ES-I3 (cell line): ENCODE measurements around the gene SERINC3.

Source experiments
- H3K36me3 ChIP-seq: 2 replicates; pipeline ENCODE4 v1.6.1; 2013; ENCODE audit warnings: mild to moderate bottlenecking, low read length, control low read depth, moderate library complexity; ENCODE audit not compliant: insufficient read depth
- H3K4me1 ChIP-seq: 2 replicates; pipeline ENCODE4 v1.6.1; 2013; ENCODE audit warnings: mild to moderate bottlenecking, control low read depth, low read length; ENCODE audit not compliant: insufficient read depth
- H3K9ac ChIP-seq: 2 replicates; pipeline ENCODE4 v1.6.1; 2013; ENCODE audit warnings: low read depth, mild to moderate bottlenecking, low read length, moderate library complexity
- H3K9me3 ChIP-seq: 2 replicates; pipeline ENCODE4 v1.6.1; 2013; ENCODE audit warnings: mild to moderate bottlenecking, low read length, moderate library complexity; ENCODE audit not compliant: control insufficient read depth, insufficient read depth

Gene SERINC3

GRCh38 chr20:44520881-44521280 lies 989 bp downstream of the SERINC3 start:
- peak overlapping the region; percentile 96; the same call in 1 of the 2 replicates for H3K9ac ChIP-seq
- peaks cover 36% of the 10 kb centered on the region for H3K4me1 ChIP-seq
- H3K36me3 ChIP-seq: no peaks in the 10 kb centered on the region
- H3K9me3 ChIP-seq: no peaks in the 10 kb centered on the region

- Histone ChIP-seq H3K9ac (no peak overlapping the region), H3K9me3 (no peaks in the 10 kb centered on the region), H3K4me1 (peaks cover 17% of the 10 kb centered on the region), H3K36me3 (no peaks in the 10 kb centered on the region)
Observed at GRCh38 chr20:44518248-44518647, 3.6 kb downstream of the SERINC3 start.

- peaks cover 12% of the 10 kb centered on the region for H3K4me1 ChIP-seq
- H3K9me3 ChIP-seq: no peaks in the 10 kb centered on the region
- H3K9ac ChIP-seq: no peak overlapping the region
- no peaks in the 10 kb centered on the region for H3K36me3 ChIP-seq
Observed at GRCh38 chr20:44517454-44517853, 4.4 kb downstream of the SERINC3 start.

- Histone ChIP-seq H3K9me3 (no peaks in the 10 kb centered on the region), H3K9ac (no peak overlapping the region)
Observed at GRCh38 chr20:44516491-44516890, 5.4 kb downstream of the SERINC3 start.

GRCh38 chr20:44513871-44514270 lies 8.0 kb downstream of the SERINC3 start:
- no peaks in the 10 kb centered on the region for H3K9me3 ChIP-seq
- H3K9ac ChIP-seq: no peak overlapping the region
- H3K4me1 ChIP-seq: no peaks in the 10 kb centered on the region
- H3K36me3 ChIP-seq: peaks cover 9% of the 10 kb centered on the region; the same call in 1 of the 2 replicates

More at GRCh38 chr20:44516491-44516890, 5.4 kb downstream of the SERINC3 start:
- Histone ChIP-seq H3K4me1 (peaks cover 8% of the 10 kb centered on the region; the same call in 1 of the 2 replicates), H3K36me3 (no peaks in the 10 kb centered on the region)

GRCh38 chr20:44509762-44510161 lies 12.1 kb downstream of the SERINC3 start:
- Histone ChIP-seq H3K4me1 (no peaks in the 10 kb centered on the region), H3K36me3 (peaks cover 26% of the 10 kb centered on the region), H3K9me3 (no peaks in the 10 kb centered on the region), H3K9ac (no peak overlapping the region)

GRCh38 chr20:44504402-44505307 lies 17.2 kb downstream of the SERINC3 start:
- Histone ChIP-seq H3K36me3 (peaks cover 42% of the 10 kb centered on the region), H3K4me1 (no peaks in the 10 kb centered on the region), H3K9me3 (no peaks in the 10 kb centered on the region)

GRCh38 chr20:44502968-44503367 lies 18.9 kb downstream of the SERINC3 start:
- Histone ChIP-seq H3K9me3 (no peaks in the 10 kb centered on the region), H3K36me3 (peaks cover 35% of the 10 kb centered on the region), H3K9ac (no peak overlapping the region), H3K4me1 (no peaks in the 10 kb centered on the region)

More at GRCh38 chr20:44504402-44505307, 17.2 kb downstream of the SERINC3 start:
- H3K9ac ChIP-seq: no peak overlapping the region

- Histone ChIP-seq H3K4me1 (no peaks in the 10 kb centered on the region), H3K9ac (no peak overlapping the region), H3K9me3 (no peaks in the 10 kb centered on the region), H3K36me3 (peaks cover 25% of the 10 kb centered on the region)
Observed at GRCh38 chr20:44501448-44501847, 20.4 kb downstream of the SERINC3 start.

GRCh38 chr20:44500221-44500620 lies 21.6 kb downstream of the SERINC3 start:
- H3K9ac ChIP-seq: no peak overlapping the region
- H3K36me3 ChIP-seq: peaks cover 32% of the 10 kb centered on the region
- peaks cover 2% of the 10 kb centered on the region; the same call in 1 of the 2 replicates for H3K4me1 ChIP-seq

GRCh38 chr20:44497761-44498160 lies 24.1 kb downstream of the SERINC3 start:
- Histone ChIP-seq H3K36me3 (peaks cover 15% of the 10 kb centered on the region), H3K4me1 (peaks cover 3% of the 10 kb centered on the region; the same call in 1 of the 2 replicates), H3K9ac (no peak overlapping the region), H3K9me3 (no peaks in the 10 kb centered on the region)

More at GRCh38 chr20:44500221-44500620, 21.6 kb downstream of the SERINC3 start:
- H3K9me3 ChIP-seq: no peaks in the 10 kb centered on the region

GRCh38 chr20:44496976-44497375 lies 24.9 kb downstream of the SERINC3 start:
- Histone ChIP-seq H3K9me3 (no peaks in the 10 kb centered on the region), H3K9ac (no peak overlapping the region), H3K4me1 (peaks cover 3% of the 10 kb centered on the region; the same call in 1 of the 2 replicates), H3K36me3 (peaks cover 20% of the 10 kb centered on the region)

GRCh38 chr20:44495802-44496481 lies 25.9 kb downstream of the SERINC3 start:
- peaks cover 3% of the 10 kb centered on the region; the same call in 1 of the 2 replicates for H3K4me1 ChIP-seq
- H3K36me3 ChIP-seq: peaks cover 20% of the 10 kb centered on the region
- no peak overlapping the region for H3K9ac ChIP-seq
- H3K9me3 ChIP-seq: no peaks in the 10 kb centered on the region

GRCh38 chr20:44495257-44495656 lies 26.6 kb downstream of the SERINC3 start:
- H3K4me1 ChIP-seq: peaks cover 3% of the 10 kb centered on the region; the same call in 1 of the 2 replicates
- H3K9ac ChIP-seq: no peak overlapping the region
- peaks cover 21% of the 10 kb centered on the region for H3K36me3 ChIP-seq
- H3K9me3 ChIP-seq: no peaks in the 10 kb centered on the region
